Keratinocyte (primary cell): Measurements from ENCODE around the gene PGPEP1. TPM values are rescaled to one million over a fixed set of nuclear protein-coding genes. Genes with fewer than 3 reads are reported as not detected.

Experiments used
- DNase-seq: peaks from one replicate; pipeline ENCODE4 v3.0.0-alpha.2; 2011; ENCODE audit warnings: low read depth, missing footprints, low spot score
- FAIRE-seq: peaks from 2 replicates; lab custom pipeline; 2011; peaks lifted over from hg19 to GRCh38; lab: Jason Lieb, UNC
- H2AFZ ChIP-seq: 2 replicates; pipeline ENCODE4 v1.6.0; 2012; ENCODE audit warnings: low read length, control low read depth, inconsistent platforms; ENCODE audit not compliant: control insufficient read depth
- H3K27ac ChIP-seq: 2 replicates; pipeline ENCODE4 v1.5.1; 2011; ENCODE audit warnings: low read length; ENCODE audit not compliant: control insufficient read depth, insufficient read depth
- H3K27me3 ChIP-seq: 3 replicates; pipeline ENCODE4 v1.6.0; 2011; ENCODE audit warnings: low read length; ENCODE audit not compliant: control insufficient read depth, insufficient read depth; ENCODE audit errors: extremely low read depth
- H3K36me3 ChIP-seq, 2 experiments: 2 replicates in 1 of 2; 3 replicates in 1 of 2; pipeline ENCODE4 v1.5.1; 2011; ENCODE audit warnings: low read length in 2 of 2, mild to moderate bottlenecking in 1 of 2; ENCODE audit not compliant: control insufficient read depth in 2 of 2, insufficient read depth in 2 of 2; ENCODE audit errors: extremely low read depth in 1 of 2
- H3K4me1 ChIP-seq: 3 replicates; pipeline ENCODE4 v1.5.1; 2011; ENCODE audit warnings: low read length; ENCODE audit not compliant: control insufficient read depth, insufficient read depth; ENCODE audit errors: extremely low read depth
- H3K4me2 ChIP-seq: 3 replicates; pipeline ENCODE4 v1.6.0; 2011; ENCODE audit warnings: low read depth, low read length; ENCODE audit not compliant: control insufficient read depth, insufficient read depth; ENCODE audit errors: extremely low read depth
- H3K4me3 ChIP-seq, 3 experiments: fragments of 200-600 bp in 1 of 3; sonication (generic) in 1 of 3; 2 replicates in 2 of 3; 3 replicates in 1 of 3; pipeline ENCODE4 v1.5.1; 2011 to 2016; ENCODE audit warnings: low read length in 3 of 3, mild to moderate bottlenecking in 3 of 3, control low read depth in 2 of 3, inconsistent platforms in 1 of 3, low read depth in 1 of 3, mixed read lengths in 1 of 3, mixed run types in 1 of 3, moderate library complexity in 1 of 3; ENCODE audit not compliant: control insufficient read depth in 2 of 3, insufficient read depth in 2 of 3; ENCODE audit errors: extremely low read depth in 1 of 3
- H3K79me2 ChIP-seq: 2 replicates; pipeline ENCODE4 v1.6.0; 2012; ENCODE audit warnings: low read length; ENCODE audit not compliant: control insufficient read depth, insufficient read depth
- H3K9ac ChIP-seq: 3 replicates; pipeline ENCODE4 v1.6.0; 2011; ENCODE audit warnings: low read length; ENCODE audit not compliant: control insufficient read depth, insufficient read depth; ENCODE audit errors: extremely low read depth
- H3K9me1 ChIP-seq: 3 replicates; pipeline ENCODE4 v1.6.0; 2011; ENCODE audit warnings: low read length; ENCODE audit not compliant: control insufficient read depth, insufficient read depth; ENCODE audit errors: extremely low read depth
- H3K9me3 ChIP-seq: 2 replicates; pipeline ENCODE4 v1.5.1; 2012; ENCODE audit warnings: low read depth, low read length; ENCODE audit not compliant: control insufficient read depth
- H4K20me1 ChIP-seq: 3 replicates; pipeline ENCODE4 v1.6.0; 2011; ENCODE audit warnings: low read length; ENCODE audit not compliant: control insufficient read depth, insufficient read depth; ENCODE audit errors: extremely low read depth
- EZH2 ChIP-seq: IDR thresholded peaks from one replicate; pipeline ENCODE4 v1.6.1; 2012; ENCODE audit warnings: inconsistent platforms, mild to moderate bottlenecking, low read length, moderate library complexity
- dilution Hi-C: fragments of 300-500 bp; cut with MboI; formaldehyde crosslinking; loops from one replicate; pipeline ENCODE4 v1.7.0; 2020; ENCODE audit warnings: low sequenced_read_pairs; ENCODE audit not compliant: extremely low pct_ligation_motif_present
- polyA plus RNA-seq, 5 experiments: library from polyadenylated mRNA; depleted of rRNA in 3 of 5; stranded (reverse) in 3 of 5; stranded (forward) in 1 of 5; unstranded in 1 of 5; fragments of >200 nt; gene quantifications; 1 replicate in 1 of 5; 2 replicates in 3 of 5; 3 replicates in 1 of 5; pipeline versions ENCODE4 v1.2.1 to v1.2.3, GENCODE V29; 2011 to 2012; ENCODE audit warnings: missing spikeins in 2 of 5, low read depth in 1 of 5, low replicate concordance in 1 of 5
- TF ChIP-seq, protein P1 (sequence below), 3 experiments: IDR thresholded peaks in 1 of 3; conservative IDR thresholded peaks in 1 of 3; optimal IDR thresholded peaks in 1 of 3; 2 replicates in 2 of 3; 3 replicates in 1 of 3; pipeline versions ENCODE3 to v1.5.1; 2011; ENCODE audit warnings: low read length in 3 of 3, mild to moderate bottlenecking in 3 of 3, moderate library complexity in 2 of 3, control low read depth in 1 of 3, inconsistent platforms in 1 of 3; ENCODE audit not compliant: insufficient read depth in 2 of 3; ENCODE audit errors: extremely low read depth in 1 of 3

Gene PGPEP1
- polyA plus RNA-seq, 1 donor (not counting 4 experiments of a cell fraction or from before 2014, with no cell fraction given) = 5.6 TPM

DNA sequence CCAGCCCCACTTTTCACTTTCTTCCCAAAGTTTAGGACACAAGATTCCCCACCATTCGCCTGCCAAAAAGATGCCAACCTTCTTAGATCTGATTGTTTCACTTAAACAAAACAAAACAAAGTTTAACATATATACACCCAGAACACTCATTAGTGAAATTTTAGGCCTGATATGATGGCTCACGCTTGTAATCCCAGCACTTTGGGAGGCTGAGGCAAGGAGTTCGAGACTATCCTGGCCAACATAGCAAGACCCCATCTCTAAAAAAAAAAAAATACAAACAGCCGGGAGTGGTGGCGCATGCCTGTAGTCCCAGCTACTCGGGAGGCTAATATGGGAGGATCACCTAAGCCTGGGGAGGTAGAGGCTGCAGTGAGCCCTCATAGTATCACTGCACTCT lies 4.9 kb downstream of the PGPEP1 start:
- H2AFZ ChIP-seq = no peak overlapping the region
- H3K9me1 ChIP-seq = no peaks in the 10 kb centered on the region
- no peak overlapping the region for H3K9ac ChIP-seq
- dilution Hi-C loops = no loop called here
- H3K27ac ChIP-seq = no peak overlapping the region
- FAIRE-seq (no peak), DNase-seq (no peak)
- H3K9me3 ChIP-seq = no peaks in the 10 kb centered on the region
- no peak overlapping the region for H3K4me3 ChIP-seq
- H4K20me1 ChIP-seq = no peaks in the 10 kb centered on the region
- H3K4me2 ChIP-seq = no peak overlapping the region
- H3K4me1 ChIP-seq = peaks cover 34% of the 10 kb centered on the region
- no peaks in the 10 kb centered on the region for H3K79me2 ChIP-seq
- no peaks in the 10 kb centered on the region for H3K36me3 ChIP-seq
- H3K27me3 ChIP-seq = no peaks in the 10 kb centered on the region
- no peak for TF ChIP-seq EZH2
- TF ChIP-seq, protein P1, sequence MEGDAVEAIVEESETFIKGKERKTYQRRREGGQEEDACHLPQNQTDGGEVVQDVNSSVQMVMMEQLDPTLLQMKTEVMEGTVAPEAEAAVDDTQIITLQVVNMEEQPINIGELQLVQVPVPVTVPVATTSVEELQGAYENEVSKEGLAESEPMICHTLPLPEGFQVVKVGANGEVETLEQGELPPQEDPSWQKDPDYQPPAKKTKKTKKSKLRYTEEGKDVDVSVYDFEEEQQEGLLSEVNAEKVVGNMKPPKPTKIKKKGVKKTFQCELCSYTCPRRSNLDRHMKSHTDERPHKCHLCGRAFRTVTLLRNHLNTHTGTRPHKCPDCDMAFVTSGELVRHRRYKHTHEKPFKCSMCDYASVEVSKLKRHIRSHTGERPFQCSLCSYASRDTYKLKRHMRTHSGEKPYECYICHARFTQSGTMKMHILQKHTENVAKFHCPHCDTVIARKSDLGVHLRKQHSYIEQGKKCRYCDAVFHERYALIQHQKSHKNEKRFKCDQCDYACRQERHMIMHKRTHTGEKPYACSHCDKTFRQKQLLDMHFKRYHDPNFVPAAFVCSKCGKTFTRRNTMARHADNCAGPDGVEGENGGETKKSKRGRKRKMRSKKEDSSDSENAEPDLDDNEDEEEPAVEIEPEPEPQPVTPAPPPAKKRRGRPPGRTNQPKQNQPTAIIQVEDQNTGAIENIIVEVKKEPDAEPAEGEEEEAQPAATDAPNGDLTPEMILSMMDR (optimal IDR thresholded peaks at IDR 0.05 in 1 of 3, IDR thresholded peaks at IDR 0.05 in 1 of 3, conservative IDR thresholded peaks at IDR 0.05 in 1 of 3; ENCODE audit: extremely low read depth in 1 of 3, insufficient read depth in 2 of 3, low read length in 3 of 3) = no peak

DNA sequence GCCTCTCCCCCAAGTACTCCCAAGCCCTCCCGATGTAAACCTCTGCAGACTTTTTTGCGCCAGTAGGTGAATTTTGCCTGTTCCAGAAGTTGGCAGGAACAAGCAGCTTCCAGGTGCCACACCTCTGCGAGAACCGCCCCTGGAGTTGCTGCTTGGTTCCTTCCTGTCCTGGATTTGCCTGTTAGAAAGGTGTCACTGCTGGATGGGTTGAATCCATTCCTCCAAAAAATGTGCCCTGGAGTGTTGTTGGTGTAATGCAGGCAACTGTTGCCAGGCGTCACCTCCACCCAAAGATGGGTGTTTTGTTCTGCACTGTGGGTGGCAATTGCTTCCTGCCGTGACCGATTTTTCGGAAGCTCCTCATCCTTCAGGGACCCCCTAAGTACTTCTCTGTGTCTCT lies 5.7 kb downstream of the PGPEP1 start:
- H3K9me1 ChIP-seq = no peaks in the 10 kb centered on the region
- H4K20me1 ChIP-seq = no peaks in the 10 kb centered on the region
- DNase-seq (no peak), FAIRE-seq (peak; percentile 77)
- no peaks in the 10 kb centered on the region for H3K36me3 ChIP-seq
- no peak for TF ChIP-seq EZH2
- TF ChIP-seq, protein P1 (optimal IDR thresholded peaks at IDR 0.05 in 1 of 3, IDR thresholded peaks at IDR 0.05 in 1 of 3, conservative IDR thresholded peaks at IDR 0.05 in 1 of 3; ENCODE audit: extremely low read depth in 1 of 3, insufficient read depth in 2 of 3, low read length in 3 of 3) = no peak
- H3K4me2 ChIP-seq = peak overlapping the region; percentile 26
- H3K9me3 ChIP-seq = no peaks in the 10 kb centered on the region
- no peak overlapping the region for H2AFZ ChIP-seq
- no peak overlapping the region for H3K4me3 ChIP-seq
- dilution Hi-C loops = no loop called here
- H3K27ac ChIP-seq = no peak overlapping the region
- peaks cover 32% of the 10 kb centered on the region for H3K4me1 ChIP-seq
- H3K9ac ChIP-seq = peak overlapping the region; percentile 18
- H3K79me2 ChIP-seq = no peaks in the 10 kb centered on the region
- H3K27me3 ChIP-seq = no peaks in the 10 kb centered on the region
